Measurements from ENCODE around the gene INO80. TPM values are rescaled to one million over a fixed set of nuclear protein-coding genes. Genes with fewer than 3 reads are reported as not detected.

INO80 gene
- total and polyA plus RNA-seq, 2 donors (not counting 1 experiment from before 2014, with no cell fraction given), result 16.3 to 55.7 TPM

DNA sequence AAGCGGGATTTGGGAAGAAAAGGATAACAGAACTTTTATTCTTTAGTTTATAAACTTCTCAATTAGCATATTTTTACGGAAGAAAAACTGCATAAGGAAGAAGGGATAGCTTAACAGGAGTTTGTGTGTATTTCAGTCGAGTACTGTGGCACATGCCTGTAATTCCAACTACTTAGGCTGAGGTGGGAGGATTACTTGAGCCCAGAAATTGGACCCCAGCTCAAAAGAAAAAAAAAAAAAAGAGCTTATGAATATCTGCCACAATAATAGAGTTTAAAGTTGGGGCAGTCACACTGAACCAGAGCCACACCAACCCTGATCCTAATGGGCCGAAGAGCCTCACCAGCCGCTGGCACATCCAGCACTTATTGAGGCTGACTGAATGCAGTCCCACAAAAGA, 131.7 kb downstream of the INO80 start:
- H3K79me2 ChIP-seq (ENCODE audit: control insufficient read depth, insufficient read depth, low read length), result no peaks in the 10 kb centered on the region
- peaks cover 4 to 90% of the 10 kb centered on the region in 2 experiments for H3K36me3 ChIP-seq (replicated peaks in 1 of 2; ENCODE audit: control extremely low read depth in 1 of 2, control insufficient read depth in 1 of 2, extremely low read depth in 1 of 2, insufficient read depth in 2 of 2, low read length in 1 of 2)
- ChIA-PET POLR2A (no interaction called here), CTCF (no interaction called here)
- intact Hi-C loops (cut with micrococcal nuclease), result loop anchor here (2.0 kb wide), 1 partner anchor 20 kb away; no protein-coding TSS in a partner anchor
- no peak overlapping the region for H3K9ac ChIP-seq (ENCODE audit: low read length)
- no peak for TF ChIP-seq CTCF (IDR thresholded peaks at IDR 0.05)
- TF ChIP-seq EZH2 (IDR thresholded peaks at IDR 0.05; ENCODE audit: borderline replicate concordance, insufficient read depth, low read depth, low read length, poor library complexity, severe bottlenecking), result no peak
- no peak overlapping the region for H3K4me2 ChIP-seq (replicated peaks; ENCODE audit: low read depth, low read length, poor library complexity, severe bottlenecking)
- no peak overlapping the region for H3K4me3 ChIP-seq (ENCODE audit: control extremely low read depth in 1 of 5, extremely low read depth in 1 of 5, insufficient read depth in 1 of 5, low read depth in 2 of 5, low read length in 4 of 5)
- no peaks in the 10 kb centered on the region for H3K27me3 ChIP-seq (replicated peaks in 1 of 4; ENCODE audit: control extremely low read depth in 1 of 4, control insufficient read depth in 3 of 4, insufficient read depth in 4 of 4, low read length in 3 of 4)
- no peak for ATAC-seq (ENCODE audit: low read depth)
- no peak overlapping the region for H3K27ac ChIP-seq (ENCODE audit: low read length in 2 of 2)
- no peak overlapping the region for H2AFZ ChIP-seq (ENCODE audit: insufficient read depth, low read depth, low read length, poor library complexity, severe bottlenecking)
- WGBS (ENCODE audit: insufficient coverage), result 92% methylated on average over 2 of the region's 5 CpGs
- H4K20me1 ChIP-seq (ENCODE audit: control insufficient read depth, insufficient read depth, low read length, poor library complexity, severe bottlenecking), result no peaks in the 10 kb centered on the region
- H3K9me3 Mint-ChIP-seq (ENCODE audit: insufficient read depth), result no peaks in the 10 kb centered on the region
- no peaks in the 10 kb centered on the region for H3K27me3 Mint-ChIP-seq
- no peak overlapping the region for H3K27ac Mint-ChIP-seq
- no peaks in the 10 kb centered on the region for H3K9me3 ChIP-seq (ENCODE audit: control extremely low read depth in 1 of 3, control insufficient read depth in 2 of 3, insufficient read depth in 1 of 3, low read length in 2 of 3)
- no peaks in the 10 kb centered on the region for H3K4me1 ChIP-seq (ENCODE audit: control insufficient read depth in 2 of 2, insufficient read depth in 2 of 2, low read length in 2 of 2)
- no peak for DNase-seq
- H3K4me3 Mint-ChIP-seq, result no peak overlapping the region
- no peaks in the 10 kb centered on the region for H3K4me1 Mint-ChIP-seq

DNA sequence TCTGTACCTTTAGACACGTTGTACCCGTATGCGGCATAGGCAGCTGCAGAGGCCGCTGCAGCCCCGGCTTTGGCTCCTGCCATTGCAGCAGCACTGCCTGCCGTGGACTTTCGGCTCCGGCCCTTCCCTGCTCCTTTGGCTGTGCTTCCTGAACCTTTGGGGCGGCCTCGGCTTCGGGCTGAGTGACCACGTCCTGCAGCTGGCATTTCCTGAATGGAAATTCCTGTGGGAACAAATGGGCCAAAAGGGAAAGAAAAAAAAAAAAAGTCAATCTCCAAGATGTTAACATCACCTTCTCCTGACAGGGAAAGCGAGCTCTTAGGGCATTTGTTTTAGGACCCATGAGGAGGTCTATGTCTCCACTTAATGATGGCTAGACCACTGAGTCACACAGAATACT, 133.2 kb downstream of the INO80 start:
- POLR2A ChIA-PET, result no interaction called here
- WGBS (ENCODE audit: insufficient coverage), result 92% methylated on average over 12 of the region's 13 CpGs
- H3K4me3 Mint-ChIP-seq, result no peak overlapping the region
- no peaks in the 10 kb centered on the region for H3K9me3 ChIP-seq (ENCODE audit: control extremely low read depth in 1 of 3, control insufficient read depth in 2 of 3, insufficient read depth in 1 of 3, low read length in 2 of 3)
- no peak overlapping the region for H3K27ac ChIP-seq (ENCODE audit: low read length in 2 of 2)
- no peaks in the 10 kb centered on the region for H3K79me2 ChIP-seq (ENCODE audit: control insufficient read depth, insufficient read depth, low read length)
- no peak overlapping the region for H3K9ac ChIP-seq (ENCODE audit: low read length)
- H3K4me1 Mint-ChIP-seq, result no peaks in the 10 kb centered on the region
- H3K4me2 ChIP-seq (replicated peaks; ENCODE audit: low read depth, low read length, poor library complexity, severe bottlenecking), result no peak overlapping the region
- H3K9me3 Mint-ChIP-seq (ENCODE audit: insufficient read depth), result no peaks in the 10 kb centered on the region
- H3K36me3 ChIP-seq (replicated peaks in 1 of 2; ENCODE audit: control extremely low read depth in 1 of 2, control insufficient read depth in 1 of 2, extremely low read depth in 1 of 2, insufficient read depth in 2 of 2, low read length in 1 of 2), result peaks cover 4 to 98% of the 10 kb centered on the region in 2 experiments
- no peak for ATAC-seq (ENCODE audit: low read depth)
- no peaks in the 10 kb centered on the region for H3K4me1 ChIP-seq (ENCODE audit: control insufficient read depth in 2 of 2, insufficient read depth in 2 of 2, low read length in 2 of 2)
- H3K4me3 ChIP-seq (ENCODE audit: control extremely low read depth in 1 of 5, extremely low read depth in 1 of 5, insufficient read depth in 1 of 5, low read depth in 2 of 5, low read length in 4 of 5), result no peak overlapping the region
- no peak overlapping the region for H2AFZ ChIP-seq (ENCODE audit: insufficient read depth, low read depth, low read length, poor library complexity, severe bottlenecking)
- no peak overlapping the region for H3K27ac Mint-ChIP-seq
- TF ChIP-seq CTCF (IDR thresholded peaks at IDR 0.05), result no peak
- TF ChIP-seq EZH2 (IDR thresholded peaks at IDR 0.05; ENCODE audit: borderline replicate concordance, insufficient read depth, low read depth, low read length, poor library complexity, severe bottlenecking), result no peak
- H3K27me3 Mint-ChIP-seq, result no peaks in the 10 kb centered on the region
- no peaks in the 10 kb centered on the region for H4K20me1 ChIP-seq (ENCODE audit: control insufficient read depth, insufficient read depth, low read length, poor library complexity, severe bottlenecking)
- no peak for DNase-seq
- no peaks in the 10 kb centered on the region for H3K27me3 ChIP-seq (replicated peaks in 1 of 4; ENCODE audit: control extremely low read depth in 1 of 4, control insufficient read depth in 3 of 4, insufficient read depth in 4 of 4, low read length in 3 of 4)
- CTCF ChIA-PET, result interaction anchor here (1.9 to 3.0 kb wide), 2 partner anchors 41 to 77 kb away, joined by 8 to 16 read pairs; no protein-coding TSS in a partner anchor
- intact Hi-C loops (cut with micrococcal nuclease), result no loop called here

Data from B cell (primary cell).